Measurements from ENCODE around the gene GPRASP1.

DNA sequence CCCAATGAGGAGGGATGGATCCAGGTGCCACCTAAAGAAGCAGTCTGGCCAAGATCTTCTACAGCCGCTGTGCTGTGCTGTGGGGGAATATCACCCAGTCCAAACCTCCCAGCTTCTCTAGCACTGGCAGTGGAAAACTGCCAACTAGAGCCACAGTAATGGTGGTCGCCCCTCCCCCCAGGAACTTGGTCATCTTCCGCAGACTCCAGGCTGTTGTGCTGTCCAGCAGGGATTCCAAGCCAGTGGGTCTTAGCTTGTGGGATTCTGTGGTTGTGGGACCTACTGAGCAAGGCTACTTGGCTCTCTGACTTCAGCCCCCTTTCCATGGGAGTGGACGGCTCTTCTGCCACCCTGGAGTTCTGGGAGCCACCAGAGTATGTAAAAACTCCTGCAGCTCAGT lies 18.2 kb downstream of the GPRASP1 start:
- TF ChIP-seq, protein P1, sequence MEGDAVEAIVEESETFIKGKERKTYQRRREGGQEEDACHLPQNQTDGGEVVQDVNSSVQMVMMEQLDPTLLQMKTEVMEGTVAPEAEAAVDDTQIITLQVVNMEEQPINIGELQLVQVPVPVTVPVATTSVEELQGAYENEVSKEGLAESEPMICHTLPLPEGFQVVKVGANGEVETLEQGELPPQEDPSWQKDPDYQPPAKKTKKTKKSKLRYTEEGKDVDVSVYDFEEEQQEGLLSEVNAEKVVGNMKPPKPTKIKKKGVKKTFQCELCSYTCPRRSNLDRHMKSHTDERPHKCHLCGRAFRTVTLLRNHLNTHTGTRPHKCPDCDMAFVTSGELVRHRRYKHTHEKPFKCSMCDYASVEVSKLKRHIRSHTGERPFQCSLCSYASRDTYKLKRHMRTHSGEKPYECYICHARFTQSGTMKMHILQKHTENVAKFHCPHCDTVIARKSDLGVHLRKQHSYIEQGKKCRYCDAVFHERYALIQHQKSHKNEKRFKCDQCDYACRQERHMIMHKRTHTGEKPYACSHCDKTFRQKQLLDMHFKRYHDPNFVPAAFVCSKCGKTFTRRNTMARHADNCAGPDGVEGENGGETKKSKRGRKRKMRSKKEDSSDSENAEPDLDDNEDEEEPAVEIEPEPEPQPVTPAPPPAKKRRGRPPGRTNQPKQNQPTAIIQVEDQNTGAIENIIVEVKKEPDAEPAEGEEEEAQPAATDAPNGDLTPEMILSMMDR (IDR thresholded peaks at IDR 0.05; ENCODE audit: insufficient read depth, low read depth, low read length): no peak
- no peak for TF ChIP-seq EZH2 (IDR thresholded peaks at IDR 0.05; ENCODE audit: insufficient read depth, low read length)

Measured in astrocyte (in vitro differentiated cells and primary cell).